ENCODE results near the gene STYX. TPM values are rescaled to one million over a fixed set of nuclear protein-coding genes. Genes with fewer than 3 reads are reported as not detected.
A peak's percentile ranks its signal among the peaks of the same experiment; 100 is the strongest.

Gene STYX, protein sequence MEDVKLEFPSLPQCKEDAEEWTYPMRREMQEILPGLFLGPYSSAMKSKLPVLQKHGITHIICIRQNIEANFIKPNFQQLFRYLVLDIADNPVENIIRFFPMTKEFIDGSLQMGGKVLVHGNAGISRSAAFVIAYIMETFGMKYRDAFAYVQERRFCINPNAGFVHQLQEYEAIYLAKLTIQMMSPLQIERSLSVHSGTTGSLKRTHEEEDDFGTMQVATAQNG
- 16.8 TPM for polyA plus RNA-seq (2013, experiment 1 of 2)
- polyA plus RNA-seq (2013, experiment 2 of 2), result 17.3 TPM

- H3K18ac ChIP-seq (ENCODE audit: low read depth in 1 of 2, low read length in 2 of 2), result peak within 1 kb of the TSS; percentile 84 to 89
- H2BK12ac ChIP-seq (ENCODE audit: low read length in 2 of 2), result peak within 1 kb of the TSS; percentile 51 to 57
- peaks cover 5% of the 10 kb centered on the region for H3K4me1 ChIP-seq (ENCODE audit: control insufficient read depth, insufficient read depth, low read depth, low read length)
- under 1% methylated on average over 62 of the region's 72 CpGs for WGBS
- peaks cover 18 to 57% of the 10 kb centered on the region in 2 experiments for H3K36me3 ChIP-seq (ENCODE audit: control insufficient read depth in 1 of 2, insufficient read depth in 2 of 2, low read depth in 1 of 2, low read length in 2 of 2)
- no peaks in the 10 kb centered on the region for H3K27me3 ChIP-seq (ENCODE audit: control insufficient read depth in 1 of 2, insufficient read depth in 1 of 2, low read length in 2 of 2)
- H3K27ac ChIP-seq (ENCODE audit: low read length, poor library complexity, severe bottlenecking), result peak within 1 kb of the TSS; percentile 68
- peak within 1 kb of the TSS in 1 of 2 experiments; percentile 97 for H3K23ac ChIP-seq (ENCODE audit: low read length in 2 of 2)
- peak within 1 kb of the TSS; percentile 91 to 97 for H3K4me3 ChIP-seq (ENCODE audit: insufficient read depth in 1 of 2, low read depth in 1 of 2, low read length in 2 of 2)
- peak within 1 kb of the TSS in 1 of 2 experiments; percentile 98 for H3K14ac ChIP-seq (ENCODE audit: low read length in 2 of 2)
- H3K9me3 ChIP-seq (ENCODE audit: control insufficient read depth, low read length), result no peaks in the 10 kb centered on the region
- H2BK15ac ChIP-seq (ENCODE audit: low read depth, poor library complexity, severe bottlenecking), result no peak within 1 kb of the TSS
- peak within 1 kb of the TSS; percentile 97 for H3K9ac ChIP-seq (ENCODE audit: low read length)
- H2AK5ac ChIP-seq (ENCODE audit: low read length, severe bottlenecking), result no peak within 1 kb of the TSS
- H2BK5ac ChIP-seq (ENCODE audit: low read depth, low read length, poor library complexity, severe bottlenecking), result peak within 1 kb of the TSS; percentile 20
- peak within 1 kb of the TSS; percentile 100 for H2AFZ ChIP-seq (ENCODE audit: low read depth, low read length)
- peak within 1 kb of the TSS; percentile 20 to 96 for H3K4ac ChIP-seq (ENCODE audit: low read depth in 1 of 2, low read length in 2 of 2)
- H2BK120ac ChIP-seq (ENCODE audit: low read depth, low read length), result no peak within 1 kb of the TSS
- peaks cover 14% of the 10 kb centered on the region for H3K79me1 ChIP-seq (replicated peaks; ENCODE audit: low read length, poor library complexity, severe bottlenecking)
- H4K91ac ChIP-seq (ENCODE audit: low read length), result peak within 1 kb of the TSS; percentile 9
- H4K8ac ChIP-seq (ENCODE audit: low read length), result peak within 1 kb of the TSS; percentile 89
- H3K4me2 ChIP-seq (ENCODE audit: low read length, poor library complexity, severe bottlenecking), result peak within 1 kb of the TSS; percentile 77
- DNase-seq, result peak; percentile 98
Observed at GRCh38 chr14:52729925-52730708, at the start of gene STYX. TSS of gene STYX (plus strand) at chr14:52730166. CDS start at chr14:52730475, 309 bp downstream.

- peak; percentile 11 for DNase-seq
- Histone ChIP-seq H2BK15ac (ENCODE audit: low read depth, poor library complexity, severe bottlenecking) (no peak overlapping the region), H3K9me3 (ENCODE audit: control insufficient read depth, low read length) (no peaks in the 10 kb centered on the region), H2AK5ac (ENCODE audit: low read length, severe bottlenecking) (no peak overlapping the region), H3K36me3 (ENCODE audit: control insufficient read depth in 1 of 2, insufficient read depth in 2 of 2, low read depth in 1 of 2, low read length in 2 of 2) (peaks cover 0 to 20% of the 10 kb centered on the region in 2 experiments), H4K91ac (ENCODE audit: low read length) (no peak overlapping the region), H3K23ac (ENCODE audit: low read length in 2 of 2) (no peak overlapping the region), H3K79me1 (replicated peaks; ENCODE audit: low read length, poor library complexity, severe bottlenecking) (peaks cover 25% of the 10 kb centered on the region), H3K9ac (ENCODE audit: low read length) (no peak overlapping the region), H2AFZ (ENCODE audit: low read depth, low read length) (no peak overlapping the region), H3K18ac (ENCODE audit: low read depth in 1 of 2, low read length in 2 of 2) (peak overlapping the region in 1 of 2 experiments; percentile 73), H3K27me3 (ENCODE audit: control insufficient read depth in 1 of 2, insufficient read depth in 1 of 2, low read length in 2 of 2) (no peaks in the 10 kb centered on the region), H3K14ac (ENCODE audit: low read length in 2 of 2) (no peak overlapping the region), H2BK120ac (ENCODE audit: low read depth, low read length) (no peak overlapping the region), H3K4me3 (ENCODE audit: insufficient read depth in 1 of 2, low read depth in 1 of 2, low read length in 2 of 2) (no peak overlapping the region), H2BK12ac (ENCODE audit: low read length in 2 of 2) (no peak overlapping the region), H3K4ac (ENCODE audit: low read depth in 1 of 2, low read length in 2 of 2) (no peak overlapping the region), H4K8ac (ENCODE audit: low read length) (no peak overlapping the region), H3K27ac (ENCODE audit: low read length, poor library complexity, severe bottlenecking) (no peak overlapping the region), H3K4me2 (ENCODE audit: low read length, poor library complexity, severe bottlenecking) (no peak overlapping the region), H2BK5ac (ENCODE audit: low read depth, low read length, poor library complexity, severe bottlenecking) (no peak overlapping the region), H3K4me1 (ENCODE audit: control insufficient read depth, insufficient read depth, low read depth, low read length) (no peaks in the 10 kb centered on the region)
- 94% methylated on average over 2 of the region's 2 CpGs for WGBS
Observed at GRCh38 chr14:52683985-52684520, 45.9 kb upstream of the STYX start.

- H3K4me3 ChIP-seq (ENCODE audit: insufficient read depth in 1 of 2, low read depth in 1 of 2, low read length in 2 of 2), result no peak overlapping the region
- WGBS, result 100% methylated on average over 1 of the region's 1 CpG
- no peaks in the 10 kb centered on the region for H3K9me3 ChIP-seq (ENCODE audit: control insufficient read depth, low read length)
- H3K4me1 ChIP-seq (ENCODE audit: control insufficient read depth, insufficient read depth, low read depth, low read length), result no peaks in the 10 kb centered on the region
- H2AFZ ChIP-seq (ENCODE audit: low read depth, low read length), result no peak overlapping the region
- H3K14ac ChIP-seq (ENCODE audit: low read length in 2 of 2), result no peak overlapping the region
- peaks cover 0 to 10% of the 10 kb centered on the region in 2 experiments for H3K36me3 ChIP-seq (ENCODE audit: control insufficient read depth in 1 of 2, insufficient read depth in 2 of 2, low read depth in 1 of 2, low read length in 2 of 2)
- no peak for DNase-seq
- no peak overlapping the region for H3K9ac ChIP-seq (ENCODE audit: low read length)
- H3K4ac ChIP-seq (ENCODE audit: low read depth in 1 of 2, low read length in 2 of 2), result no peak overlapping the region
- no peak overlapping the region for H3K18ac ChIP-seq (ENCODE audit: low read depth in 1 of 2, low read length in 2 of 2)
- no peak overlapping the region for H4K8ac ChIP-seq (ENCODE audit: low read length)
- H2BK15ac ChIP-seq (ENCODE audit: low read depth, poor library complexity, severe bottlenecking), result no peak overlapping the region
- no peak overlapping the region for H3K23ac ChIP-seq (ENCODE audit: low read length in 2 of 2)
- H3K4me2 ChIP-seq (ENCODE audit: low read length, poor library complexity, severe bottlenecking), result no peak overlapping the region
- H2BK5ac ChIP-seq (ENCODE audit: low read depth, low read length, poor library complexity, severe bottlenecking), result no peak overlapping the region
- H3K27me3 ChIP-seq (ENCODE audit: control insufficient read depth in 1 of 2, insufficient read depth in 1 of 2, low read length in 2 of 2), result no peaks in the 10 kb centered on the region
- H2BK120ac ChIP-seq (ENCODE audit: low read depth, low read length), result no peak overlapping the region
- H3K79me1 ChIP-seq (replicated peaks; ENCODE audit: low read length, poor library complexity, severe bottlenecking), result peaks cover 25% of the 10 kb centered on the region
- H4K91ac ChIP-seq (ENCODE audit: low read length), result no peak overlapping the region
- H2BK12ac ChIP-seq (ENCODE audit: low read length in 2 of 2), result no peak overlapping the region
- H3K27ac ChIP-seq (ENCODE audit: low read length, poor library complexity, severe bottlenecking), result no peak overlapping the region
- H2AK5ac ChIP-seq (ENCODE audit: low read length, severe bottlenecking), result no peak overlapping the region
Observed at GRCh38 chr14:52686176-52686575, 43.8 kb upstream of the STYX start.
